ENCODE data around the gene COQ5.
"Not testable (repeated sequence)": the region's sequence is repeated elsewhere in the genome, so short reads cannot be mapped to it uniquely, and the experiment has no call there.

Gene COQ5

GRCh38 chr12:120529641-120530417 lies 871 bp upstream of the COQ5 start:
- Histone ChIP-seq H3K9me2 (replicated peaks; ENCODE audit: control insufficient read depth, low read length) (no peaks in the 10 kb centered on the region), H3F3A (ENCODE audit: control insufficient read depth, insufficient read depth) (peaks cover 6% of the 10 kb centered on the region; the same call in 1 of the 2 replicates), H3K4me1 (ENCODE audit: control insufficient read depth, low read length) (peaks cover 27% of the 10 kb centered on the region), H3K79me2 (ENCODE audit: control insufficient read depth, low read length) (peaks cover 23% of the 10 kb centered on the region), H3K4me2 (ENCODE audit: low read length) (peak overlapping the region; percentile 78), H3K9me3 (ENCODE audit: control insufficient read depth, insufficient read depth, low read length) (no peaks in the 10 kb centered on the region), H3K4me3 (ENCODE audit: low read length) (peak overlapping the region; percentile 86), H3K27ac (ENCODE audit: low read depth, low read length) (peak overlapping the region; percentile 43; the same call in 1 of the 2 replicates), H4K20me1 (ENCODE audit: control insufficient read depth, insufficient read depth, low read depth, low read length) (no peaks in the 10 kb centered on the region), H3K36me3 (ENCODE audit: control insufficient read depth, low read length) (peaks cover 11% of the 10 kb centered on the region), H3K27me3 (ENCODE audit: control insufficient read depth, low read length) (no peaks in the 10 kb centered on the region)
- no peak for TF ChIP-seq EZH2phosphoT487 (IDR thresholded peaks at IDR 0.05; ENCODE audit: borderline replicate concordance, low read length)

- TF ChIP-seq CTCF (IDR thresholded peaks at IDR 0.05; ENCODE audit: low read depth, low read length, poor library complexity, severe bottlenecking), result no peak
- no peak for TF ChIP-seq EZH2phosphoT487 (IDR thresholded peaks at IDR 0.05; ENCODE audit: borderline replicate concordance, low read length)
- Histone ChIP-seq H3K9me3 (ENCODE audit: control insufficient read depth, insufficient read depth, low read length) (no peaks in the 10 kb centered on the region), H3K36me3 (ENCODE audit: control insufficient read depth, low read length) (peaks cover 13% of the 10 kb centered on the region), H3K9me2 (replicated peaks; ENCODE audit: control insufficient read depth, low read length) (no peaks in the 10 kb centered on the region), H3K79me2 (ENCODE audit: control insufficient read depth, low read length) (peaks cover 6% of the 10 kb centered on the region), H4K20me1 (ENCODE audit: control insufficient read depth, insufficient read depth, low read depth, low read length) (no peaks in the 10 kb centered on the region), H3K27ac (ENCODE audit: low read depth, low read length) (no peak overlapping the region), H3K4me2 (ENCODE audit: low read length) (no peak overlapping the region), H3K4me1 (ENCODE audit: control insufficient read depth, low read length) (no peaks in the 10 kb centered on the region), H3K4me3 (ENCODE audit: low read length) (no peak overlapping the region), H3F3A (ENCODE audit: control insufficient read depth, insufficient read depth) (peaks cover 6% of the 10 kb centered on the region; the same call in 1 of the 2 replicates), H3K27me3 (ENCODE audit: control insufficient read depth, low read length) (no peaks in the 10 kb centered on the region)
These were observed 6.4 kb downstream of the COQ5 start for GRCh38 chr12:120522568-120522967.

DNA sequence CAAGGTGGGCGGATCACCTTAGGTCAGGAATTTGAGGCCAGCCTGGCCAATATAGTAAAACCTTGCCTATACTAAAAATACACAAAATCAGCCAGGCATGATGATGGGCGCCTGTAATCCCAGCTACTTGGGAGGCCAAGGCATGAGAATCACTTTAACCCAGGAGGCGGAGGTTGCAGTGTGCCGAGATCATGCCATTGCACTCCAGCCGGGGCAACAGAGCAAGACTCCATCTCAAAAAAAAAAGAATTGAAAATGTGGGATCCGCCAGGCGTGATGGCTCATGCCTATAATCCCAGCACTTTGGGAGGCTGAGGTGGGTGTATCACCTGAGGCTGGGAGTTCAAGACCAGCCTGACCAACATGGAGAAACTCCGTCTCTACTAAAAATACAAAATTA lies 9.6 kb downstream of the COQ5 start:
- H3K4me2 ChIP-seq (ENCODE audit: low read length); H3K27me3 ChIP-seq (ENCODE audit: control insufficient read depth, low read length): not testable (repeated sequence)
- H3K36me3 ChIP-seq (ENCODE audit: control insufficient read depth, low read length), result peaks cover 25% of the 10 kb centered on the region

GRCh38 chr12:120515496-120515895 lies 13.5 kb downstream of the COQ5 start:
- H3K27me3 ChIP-seq (ENCODE audit: control insufficient read depth, low read length), result no peaks in the 10 kb centered on the region
- H3K9me2 ChIP-seq (replicated peaks; ENCODE audit: control insufficient read depth, low read length), result no peaks in the 10 kb centered on the region
- H3K4me3 ChIP-seq (ENCODE audit: low read length), result no peak overlapping the region
- H3K36me3 ChIP-seq (ENCODE audit: control insufficient read depth, low read length), result peaks cover 25% of the 10 kb centered on the region
- no peaks in the 10 kb centered on the region for H3K9me3 ChIP-seq (ENCODE audit: control insufficient read depth, insufficient read depth, low read length)
- H3F3A ChIP-seq (ENCODE audit: control insufficient read depth, insufficient read depth), result no peaks in the 10 kb centered on the region
- no peak for TF ChIP-seq CTCF (IDR thresholded peaks at IDR 0.05; ENCODE audit: low read depth, low read length, poor library complexity, severe bottlenecking)
- no peak for TF ChIP-seq EZH2phosphoT487 (IDR thresholded peaks at IDR 0.05; ENCODE audit: borderline replicate concordance, low read length)
- no peak overlapping the region for H3K27ac ChIP-seq (ENCODE audit: low read depth, low read length)
- no peaks in the 10 kb centered on the region for H3K79me2 ChIP-seq (ENCODE audit: control insufficient read depth, low read length)
- no peak overlapping the region for H3K4me2 ChIP-seq (ENCODE audit: low read length)
- H4K20me1 ChIP-seq (ENCODE audit: control insufficient read depth, insufficient read depth, low read depth, low read length), result no peaks in the 10 kb centered on the region
- H3K4me1 ChIP-seq (ENCODE audit: control insufficient read depth, low read length), result no peaks in the 10 kb centered on the region

More for the DNA sequence above, 9.6 kb downstream of the COQ5 start:
- not testable (repeated sequence) for H3F3A ChIP-seq (ENCODE audit: control insufficient read depth, insufficient read depth); H3K4me1 ChIP-seq (ENCODE audit: control insufficient read depth, low read length); H3K9me3 ChIP-seq (ENCODE audit: control insufficient read depth, insufficient read depth, low read length); H3K79me2 ChIP-seq (ENCODE audit: control insufficient read depth, low read length); H4K20me1 ChIP-seq (ENCODE audit: control insufficient read depth, insufficient read depth, low read depth, low read length); H3K27ac ChIP-seq (ENCODE audit: low read depth, low read length); H3K4me3 ChIP-seq (ENCODE audit: low read length); H3K9me2 ChIP-seq (replicated peaks; ENCODE audit: control insufficient read depth, low read length)
